Sigmoid colon (tissue), 4 donors: ENCODE results near the gene GJB2.

Source experiments
- CTCF ChIP-seq, 4 experiments: fragments of 450-650 bp in 3 of 4; fragments of 200-600 bp in 1 of 4; IDR thresholded peaks; one replicate each; pipeline ENCODE4 v1.5.1; 2016 to 2019; ENCODE audit warnings: antibody characterized with exemption in 4 of 4, mild to moderate bottlenecking in 3 of 4, moderate library complexity in 2 of 4
- EP300 ChIP-seq, 4 donors: sonication (generic); formaldehyde crosslinking; IDR thresholded peaks; one replicate each; pipeline ENCODE4 v1.6.1; 2017; ENCODE audit warnings: antibody characterized with exemption in 4 of 4
- POLR2A ChIP-seq, 2 donors: fragments of 450-650 bp; IDR thresholded peaks; one replicate each; pipeline ENCODE4 v1.6.1; 2016; ENCODE audit warnings: antibody characterized with exemption in 2 of 2, mild to moderate bottlenecking in 2 of 2, moderate library complexity in 2 of 2
- POLR2AphosphoS5 ChIP-seq, 4 donors: sonication (generic); formaldehyde crosslinking; IDR thresholded peaks; one replicate each; pipeline ENCODE4 v1.6.1; 2017; ENCODE audit warnings: antibody characterized with exemption in 4 of 4

- TF ChIP-seq POLR2AphosphoS5 (IDR thresholded peaks at IDR 0.05): no peak
- TF ChIP-seq CTCF (IDR thresholded peaks at IDR 0.05): no peak
- no peak for TF ChIP-seq POLR2A (IDR thresholded peaks at IDR 0.05)
- no peak for TF ChIP-seq EP300 (IDR thresholded peaks at IDR 0.05)
Observed at GRCh38 chr13:20175907-20176652, 16.7 kb downstream of the GJB2 start.
